GM04504 (cell line): ENCODE measurements around the gene CHAF1A.

Experiments
- DNase-seq: peaks from one replicate; pipeline ENCODE4 v3.0.0-alpha.2; 2012; ENCODE audit warnings: low read depth

The CHAF1A gene

DNA sequence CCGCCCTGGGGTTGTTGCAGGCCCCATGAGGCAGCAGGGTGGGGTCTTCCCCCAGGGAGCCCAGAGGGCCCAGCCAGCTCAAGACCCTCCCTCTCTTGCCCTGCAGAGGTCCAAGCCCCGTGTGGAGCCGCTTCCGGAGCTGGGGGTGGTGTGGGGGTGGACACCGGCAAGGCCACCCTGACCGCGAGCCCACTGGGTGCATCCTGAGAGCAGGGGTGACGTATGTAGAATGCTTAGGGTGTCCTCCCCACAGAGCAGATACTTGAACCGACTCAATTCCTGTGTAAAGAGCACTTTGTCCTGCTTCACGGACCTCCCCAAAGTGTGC, 40.3 kb downstream of the CHAF1A start:
- DNase-seq, result no peak

DNA sequence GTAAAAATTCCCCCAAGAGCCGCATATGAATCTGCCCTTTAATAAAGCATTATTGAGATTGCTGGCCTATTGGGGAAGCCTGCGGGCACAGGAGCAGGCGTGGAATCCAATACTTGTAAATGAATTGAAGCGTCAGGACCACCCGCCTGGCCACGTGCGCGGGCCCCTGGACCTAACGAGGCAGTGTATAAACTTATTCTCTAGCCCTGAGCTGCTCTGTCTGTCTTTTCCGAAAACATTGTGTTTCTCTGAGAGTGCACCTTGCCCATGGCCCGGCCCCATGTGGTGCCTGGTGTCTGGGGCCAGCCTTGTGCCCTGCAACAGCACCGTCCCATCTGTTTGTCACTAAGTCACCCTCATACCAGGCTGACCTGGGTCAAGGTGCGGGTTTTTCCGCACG, 40.7 kb downstream of the CHAF1A start:
- DNase-seq, result no peak

DNA sequence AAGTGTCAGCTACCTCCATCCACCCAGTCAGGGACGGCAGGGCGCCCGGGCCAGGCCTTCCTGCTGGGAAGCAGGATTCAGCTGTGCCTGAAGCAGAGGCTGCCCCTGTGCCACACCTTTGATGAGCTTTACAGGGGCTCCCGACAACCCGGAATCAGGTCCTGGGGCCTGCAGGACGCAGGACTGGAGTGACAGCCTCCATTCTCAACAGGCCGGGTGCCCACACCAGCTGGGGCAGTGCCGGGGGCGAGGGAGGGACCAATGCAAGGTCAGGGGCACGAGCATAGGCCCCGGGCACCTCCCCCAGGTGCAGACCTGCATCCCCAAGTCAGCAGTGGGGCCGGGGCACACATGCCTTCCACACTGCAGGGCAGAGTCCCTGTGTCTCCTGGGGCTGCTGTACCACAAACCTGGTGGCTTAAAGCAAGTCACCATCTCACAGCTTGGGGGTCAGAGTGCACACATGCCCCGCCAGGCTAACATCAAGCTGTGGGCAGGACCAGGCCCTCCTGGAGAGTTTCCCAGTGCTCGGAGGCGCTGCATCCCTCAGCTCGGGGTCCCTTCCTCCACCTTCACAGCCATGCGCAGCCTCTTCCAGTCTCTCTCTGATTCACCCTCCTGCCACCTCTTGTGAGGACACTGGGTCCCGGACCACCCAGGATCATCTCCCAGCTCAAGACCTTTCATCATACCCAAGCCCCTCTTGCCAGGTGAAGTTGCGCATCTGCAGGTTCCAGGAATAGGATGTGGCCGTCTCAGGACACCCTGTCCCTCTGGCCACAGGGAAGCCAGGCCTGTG, 41.7 kb downstream of the CHAF1A start:
- no peak for DNase-seq

DNA sequence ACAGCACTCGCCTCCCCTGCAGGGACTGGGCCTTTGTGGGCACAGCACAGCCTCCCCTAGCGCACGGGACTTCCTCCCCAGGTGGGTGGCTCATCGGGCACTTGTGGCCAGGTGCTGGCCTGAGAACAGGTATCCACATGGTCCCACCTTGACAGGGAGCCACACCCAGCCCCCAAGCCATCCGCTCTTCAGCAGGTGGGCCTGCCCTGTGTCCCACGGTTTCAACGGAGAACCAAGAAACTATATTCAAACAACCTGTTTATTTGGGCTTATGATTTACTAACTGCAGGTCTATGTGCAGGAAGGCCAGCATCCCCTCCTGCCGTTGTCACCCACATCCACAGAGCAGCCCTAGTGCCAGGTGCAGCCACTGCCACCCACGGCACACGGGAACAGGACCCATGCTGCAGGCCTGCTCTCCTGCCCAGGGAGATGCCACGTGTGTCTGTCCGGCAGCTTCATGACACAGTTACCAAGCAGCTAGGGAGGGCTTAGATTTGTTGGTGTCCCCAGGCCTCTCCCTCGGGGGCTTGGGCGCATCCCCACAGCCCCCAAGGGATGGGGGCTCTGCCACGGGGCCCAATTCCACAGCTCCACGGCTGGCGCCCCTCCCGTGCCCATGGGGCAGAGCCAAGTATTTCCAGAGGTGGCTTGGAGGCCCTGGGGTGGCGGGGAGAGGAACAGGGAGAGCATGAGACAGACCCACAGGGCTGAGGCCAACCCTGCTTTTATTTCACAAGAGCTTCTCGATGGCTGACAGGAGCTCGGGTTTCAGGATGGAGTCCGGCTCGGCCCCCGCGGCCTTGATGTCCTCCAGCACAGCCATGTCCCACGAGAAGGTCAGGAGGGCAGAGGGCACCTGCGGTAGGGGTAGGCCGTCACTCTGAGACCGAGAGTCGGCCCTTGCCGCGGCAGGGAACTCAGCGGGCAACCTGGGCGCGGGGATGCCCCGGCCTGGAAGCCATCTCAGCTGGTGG, 42.6 kb downstream of the CHAF1A start:
- DNase-seq, result no peak

DNA sequence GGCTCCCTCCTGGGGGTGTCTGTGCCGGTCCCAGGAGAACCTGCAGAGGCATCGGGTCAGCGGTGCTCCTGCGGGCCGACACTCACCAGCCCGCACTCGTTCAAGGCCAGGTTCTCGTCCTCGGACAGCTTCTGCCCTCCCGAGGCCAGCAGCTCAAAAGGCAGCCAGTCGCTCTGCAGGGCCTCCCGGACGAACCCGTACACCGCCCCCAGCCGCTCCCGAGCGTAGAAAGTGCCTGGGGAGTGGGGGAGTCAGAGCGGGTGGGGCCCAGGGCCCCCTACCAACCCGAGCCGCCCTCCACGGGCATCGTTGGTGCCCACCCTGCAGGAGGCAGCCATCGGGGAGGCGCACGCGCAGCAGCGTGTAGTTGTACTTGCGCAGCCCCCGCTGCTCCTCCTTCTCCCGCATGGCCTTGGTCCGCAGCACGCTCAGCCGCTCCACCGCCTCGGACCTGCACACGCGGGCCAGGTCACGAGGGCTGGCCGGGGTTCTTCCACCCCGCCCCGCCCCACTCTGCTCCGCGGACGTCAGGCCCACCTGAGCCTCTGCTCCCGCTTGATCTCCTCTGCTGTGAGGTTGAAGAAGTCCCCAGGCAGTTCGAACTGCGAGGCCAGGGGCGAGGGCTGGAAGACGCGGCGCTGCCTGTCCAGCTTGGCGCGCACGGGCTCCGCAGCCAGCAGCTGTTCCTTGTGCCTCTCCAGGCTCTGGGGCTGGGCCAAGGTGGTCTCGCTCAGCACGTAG, 43.7 kb downstream of the CHAF1A start:
- no peak for DNase-seq

DNA sequence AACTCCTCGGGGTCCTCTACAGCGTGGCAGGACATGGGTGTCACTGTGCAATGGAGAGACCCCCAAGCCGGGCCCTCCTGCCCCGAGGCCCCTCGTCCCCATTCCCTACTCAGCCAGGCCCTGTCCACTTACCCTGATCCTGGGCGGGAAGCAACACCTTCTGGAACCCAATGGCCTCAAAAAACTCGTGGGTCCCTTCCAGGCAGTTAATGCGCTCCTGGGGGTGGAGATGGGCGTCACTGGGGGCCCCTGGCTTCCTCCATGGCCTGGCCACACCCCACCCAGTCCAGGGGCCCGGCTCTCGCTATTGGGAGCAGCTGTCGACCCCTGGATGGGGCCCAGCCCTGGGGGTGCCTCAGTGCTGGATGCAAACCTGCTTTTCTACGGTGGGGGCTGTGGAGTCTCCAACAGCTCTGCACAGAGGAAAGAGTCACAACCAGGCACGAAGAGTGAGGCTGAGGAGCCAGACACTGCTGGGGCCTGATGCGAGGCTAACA, 44.3 kb downstream of the CHAF1A start:
- no peak for DNase-seq

DNA sequence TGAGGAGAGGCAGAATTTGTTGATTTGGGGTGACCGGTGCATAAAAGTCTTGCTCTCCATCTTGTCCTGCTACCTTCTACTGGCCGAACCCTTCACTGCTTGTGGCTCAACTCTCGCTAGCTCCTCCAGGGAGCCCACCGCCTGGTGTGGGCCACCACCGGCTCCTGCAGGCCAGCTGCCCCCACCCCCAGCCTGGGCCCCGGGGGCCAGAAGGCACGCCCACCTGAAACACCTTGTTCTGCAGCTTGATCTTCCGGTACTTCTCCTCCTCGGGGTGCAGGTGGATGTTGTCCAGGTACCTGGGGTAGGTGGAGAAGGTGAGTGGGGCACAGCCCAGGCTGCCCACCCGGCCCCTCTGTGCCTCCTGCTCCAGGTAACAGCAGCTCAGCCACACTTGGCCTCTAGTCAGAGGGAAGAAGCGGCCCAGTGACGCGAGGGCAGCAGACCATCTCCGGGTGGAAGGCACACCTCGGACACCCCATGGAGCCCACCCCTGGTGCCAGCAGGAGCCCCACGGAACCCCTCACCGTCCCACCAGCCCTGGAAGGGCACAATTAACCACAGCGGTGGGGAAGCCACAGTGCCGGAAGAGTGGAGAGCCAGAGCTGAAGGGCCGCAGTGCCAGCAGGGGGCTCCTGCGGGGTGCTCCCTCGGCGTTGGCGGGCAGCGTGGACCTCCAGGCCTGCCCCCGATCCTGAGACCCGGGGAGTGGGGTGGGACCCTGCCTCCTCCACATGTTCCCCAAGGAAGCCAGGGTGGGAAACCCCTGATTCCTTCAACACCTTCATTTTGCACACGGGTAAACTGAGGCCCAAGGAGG, 45.1 kb downstream of the CHAF1A start:
- no peak for DNase-seq

DNA sequence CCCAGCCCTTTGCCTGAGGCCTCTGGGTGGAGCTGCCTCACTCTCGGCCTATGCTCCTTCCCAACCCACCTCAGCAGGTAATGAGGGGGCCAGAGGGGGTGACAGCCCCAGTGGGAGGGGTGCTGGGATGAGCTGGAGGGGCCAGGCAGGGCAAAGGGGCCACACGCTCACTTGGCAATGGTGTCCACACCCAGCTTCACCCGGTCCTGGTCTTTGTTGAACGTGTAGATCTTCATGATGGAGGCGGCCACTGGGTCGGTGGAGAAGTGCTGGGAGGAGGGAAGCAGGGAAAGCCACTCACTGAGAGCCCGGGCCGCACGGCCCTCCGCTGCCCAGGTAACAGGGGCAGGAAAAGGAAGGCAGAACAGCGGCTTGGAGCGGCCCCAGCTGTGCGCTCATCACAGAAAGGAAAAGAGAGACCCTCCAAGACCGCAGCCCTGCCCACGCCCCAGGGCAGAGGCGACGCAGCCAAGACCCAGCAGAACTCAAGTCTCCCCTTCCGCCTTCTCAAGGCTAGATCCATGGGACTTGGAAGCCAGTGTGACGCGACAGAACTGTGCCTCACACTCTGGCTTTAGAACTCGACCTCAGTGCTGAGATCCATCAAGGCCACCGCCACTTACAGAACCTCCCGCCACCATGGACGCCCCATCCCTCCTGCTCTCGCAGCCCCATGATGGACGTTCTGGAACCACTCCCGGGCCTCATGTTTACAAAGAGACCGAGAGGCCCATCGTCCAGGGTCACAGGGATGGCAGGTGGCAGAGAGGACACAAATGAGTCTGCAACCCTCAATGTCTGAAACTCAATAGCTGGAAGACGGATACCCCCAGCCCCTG, 45.9 kb downstream of the CHAF1A start:
- DNase-seq, result no peak

DNA sequence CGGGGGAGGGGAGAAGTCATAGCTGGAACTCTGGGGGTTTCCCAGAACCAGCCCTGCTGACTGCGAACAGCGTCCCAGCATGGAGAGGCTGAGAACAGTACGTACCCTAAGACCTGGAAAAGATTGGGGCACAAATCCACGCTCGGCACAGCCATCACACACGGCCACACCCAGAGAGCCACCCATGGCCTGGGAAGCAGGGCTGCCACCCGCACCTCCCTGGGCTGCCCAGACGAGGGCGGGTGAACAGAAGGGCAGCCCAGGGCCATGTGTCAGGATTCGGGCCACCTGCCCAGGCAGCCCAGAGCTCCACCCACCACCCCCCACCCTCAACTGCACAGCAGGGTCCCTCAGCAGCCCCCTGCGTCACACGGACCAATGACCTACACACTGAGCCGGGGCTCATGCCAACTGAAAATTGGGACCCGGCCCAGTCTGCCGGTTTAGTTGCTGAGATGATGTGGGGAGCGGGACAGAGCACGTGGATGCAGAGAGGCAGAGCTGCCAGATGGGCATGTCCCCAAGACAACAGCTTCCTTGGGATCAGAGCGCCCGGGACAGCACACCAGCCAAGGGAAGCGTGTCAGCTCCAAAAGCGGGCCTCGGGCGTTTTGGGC, 46.7 kb downstream of the CHAF1A start:
- no peak for DNase-seq

DNA sequence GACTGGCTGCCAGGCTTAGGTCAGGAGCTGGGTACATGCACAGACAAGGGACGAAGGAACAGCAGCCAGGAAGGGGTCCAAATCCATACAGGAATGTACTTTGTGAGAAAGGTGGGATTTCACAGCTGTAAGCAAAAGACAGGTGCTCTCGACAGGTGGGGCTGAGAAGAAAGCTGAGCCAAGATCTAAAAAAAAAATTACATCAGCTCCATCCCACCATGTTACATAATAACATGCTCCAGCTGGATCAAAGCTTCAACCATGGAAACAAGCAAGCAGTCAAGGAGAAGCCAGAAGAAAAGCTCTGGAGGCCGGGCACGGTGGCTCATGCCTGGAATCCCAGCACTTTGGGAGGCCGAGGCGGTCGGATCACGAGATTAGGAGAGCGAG, 47.2 kb downstream of the CHAF1A start:
- DNase-seq, result no peak

DNA sequence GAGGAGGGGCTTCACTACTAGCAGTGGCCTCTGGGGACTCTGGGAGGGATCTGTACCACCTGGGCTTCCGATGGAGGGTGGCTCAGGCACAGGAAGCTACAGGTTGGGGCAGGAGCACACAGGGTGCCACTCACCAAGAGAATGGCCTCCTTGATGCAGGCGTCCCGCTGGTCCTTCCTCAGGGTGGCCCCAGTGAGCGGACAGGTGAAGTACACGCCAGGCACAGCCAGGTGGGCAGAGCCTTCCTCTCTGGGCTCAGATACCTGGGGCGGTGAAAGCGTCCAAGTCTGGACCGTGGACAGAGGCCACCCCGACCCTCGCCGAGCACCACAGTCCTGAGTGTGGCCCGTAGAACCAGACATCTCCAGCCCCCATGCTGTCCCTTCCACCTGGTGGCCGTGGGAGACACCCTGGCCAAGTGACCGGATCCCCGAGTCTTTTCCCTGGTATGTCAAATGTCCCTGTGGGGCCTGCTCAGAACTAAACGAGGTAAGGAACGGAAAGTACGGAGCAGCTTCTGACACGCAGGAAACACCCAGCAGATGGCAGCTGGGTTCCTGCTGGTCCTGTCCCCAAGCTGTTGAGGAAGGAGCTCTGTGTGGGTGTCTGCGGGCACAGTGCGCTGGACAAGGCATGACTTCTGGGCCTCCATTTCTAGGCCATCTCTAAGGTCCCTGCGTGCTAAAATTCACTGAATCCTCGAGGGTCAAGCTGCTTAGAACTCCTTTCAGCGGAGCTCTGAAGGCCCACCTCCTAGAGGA, 50.0 kb downstream of the CHAF1A start:
- no peak for DNase-seq

DNA sequence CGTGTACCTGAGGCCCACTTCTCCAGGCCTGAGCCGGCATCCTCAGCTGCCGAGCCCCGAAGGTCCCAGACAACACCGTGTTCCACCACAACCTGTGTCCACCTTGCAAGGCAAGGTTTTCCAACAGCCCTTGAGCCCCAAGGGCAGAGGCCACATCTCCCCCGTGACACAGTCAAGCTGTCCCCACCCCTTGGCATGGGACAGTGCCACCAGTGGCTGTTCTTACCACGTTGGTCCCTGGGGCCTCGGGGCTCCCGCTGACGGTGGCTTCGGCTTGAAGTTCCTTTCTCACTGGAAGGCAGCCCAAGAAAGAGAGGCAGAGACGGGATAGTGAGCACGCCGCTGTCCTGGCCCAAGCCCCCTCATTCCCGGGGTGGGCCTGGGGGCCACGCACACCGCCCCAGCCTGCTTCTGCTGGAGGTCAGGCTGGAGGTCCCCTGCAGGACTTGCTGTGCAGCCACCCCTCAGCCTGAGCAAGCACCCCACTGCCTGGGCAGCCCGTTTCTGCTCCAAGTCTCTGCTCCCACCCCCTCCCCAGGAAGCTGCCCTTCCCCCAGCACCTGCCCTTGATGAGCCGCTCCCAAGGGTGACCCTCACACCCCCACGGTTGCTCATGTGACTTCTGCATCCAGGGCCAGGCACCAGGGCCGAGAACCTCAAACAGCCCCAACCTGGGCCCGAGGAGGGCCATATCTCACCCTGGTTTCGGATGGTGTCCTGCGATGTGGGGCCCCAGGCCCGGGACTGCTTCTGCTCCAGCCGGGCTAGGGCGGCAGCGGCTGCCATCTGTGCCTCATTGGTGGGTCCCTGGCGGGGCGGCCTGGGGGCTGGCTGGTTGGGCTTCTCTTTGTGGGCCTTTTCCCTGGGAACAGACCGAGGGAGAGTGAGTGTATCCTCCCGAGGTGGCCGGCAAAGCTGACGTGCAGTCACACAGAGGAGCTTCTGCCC, 51.1 kb downstream of the CHAF1A start:
- no peak for DNase-seq

DNA sequence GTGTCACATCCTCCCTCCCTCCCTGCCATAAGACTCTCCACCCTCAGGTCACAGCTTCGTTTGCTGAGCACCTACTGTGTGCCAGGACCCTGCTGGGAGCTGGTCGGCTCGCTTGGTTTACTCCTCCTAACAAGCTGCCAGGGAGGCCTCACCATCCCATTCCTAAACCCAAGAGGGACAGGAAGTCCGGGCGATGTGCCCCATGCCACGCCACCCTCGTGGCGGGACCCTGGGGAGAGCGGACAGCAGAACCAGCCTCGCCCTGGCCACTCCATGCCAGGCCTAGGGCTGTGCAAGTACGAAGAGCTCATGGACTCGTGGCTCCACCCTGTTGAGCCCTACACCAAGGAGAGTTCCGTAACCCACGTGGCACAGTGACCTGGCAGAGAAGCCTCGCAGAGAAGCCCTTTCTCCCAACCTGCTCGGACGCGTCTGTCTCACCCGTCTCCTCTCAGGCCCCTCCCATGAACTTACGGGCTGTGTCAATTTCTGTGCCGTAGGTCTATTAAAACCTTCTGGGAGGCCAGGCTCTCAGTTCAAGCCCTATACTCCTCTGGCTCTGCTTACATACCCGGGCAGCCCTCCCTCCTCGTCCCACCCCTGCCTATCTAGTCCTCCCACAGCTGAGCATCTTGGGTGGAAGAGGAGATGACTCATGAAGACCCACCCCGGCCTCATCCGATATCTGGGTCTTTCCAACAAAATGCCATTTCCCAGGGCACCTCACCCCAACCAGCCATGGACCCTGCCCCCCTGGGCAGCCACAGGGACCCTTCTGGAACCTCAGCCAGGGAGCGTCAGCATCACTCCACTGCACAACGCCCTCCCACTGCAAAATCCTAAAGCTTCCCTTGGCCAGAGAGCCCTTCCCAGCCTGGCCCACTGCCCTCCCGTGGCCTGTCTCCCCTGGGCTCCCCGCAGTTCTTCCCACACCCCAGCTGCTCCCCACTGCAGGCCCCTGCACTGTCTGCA, 52.6 kb downstream of the CHAF1A start:
- peak; percentile 46 for DNase-seq

DNA sequence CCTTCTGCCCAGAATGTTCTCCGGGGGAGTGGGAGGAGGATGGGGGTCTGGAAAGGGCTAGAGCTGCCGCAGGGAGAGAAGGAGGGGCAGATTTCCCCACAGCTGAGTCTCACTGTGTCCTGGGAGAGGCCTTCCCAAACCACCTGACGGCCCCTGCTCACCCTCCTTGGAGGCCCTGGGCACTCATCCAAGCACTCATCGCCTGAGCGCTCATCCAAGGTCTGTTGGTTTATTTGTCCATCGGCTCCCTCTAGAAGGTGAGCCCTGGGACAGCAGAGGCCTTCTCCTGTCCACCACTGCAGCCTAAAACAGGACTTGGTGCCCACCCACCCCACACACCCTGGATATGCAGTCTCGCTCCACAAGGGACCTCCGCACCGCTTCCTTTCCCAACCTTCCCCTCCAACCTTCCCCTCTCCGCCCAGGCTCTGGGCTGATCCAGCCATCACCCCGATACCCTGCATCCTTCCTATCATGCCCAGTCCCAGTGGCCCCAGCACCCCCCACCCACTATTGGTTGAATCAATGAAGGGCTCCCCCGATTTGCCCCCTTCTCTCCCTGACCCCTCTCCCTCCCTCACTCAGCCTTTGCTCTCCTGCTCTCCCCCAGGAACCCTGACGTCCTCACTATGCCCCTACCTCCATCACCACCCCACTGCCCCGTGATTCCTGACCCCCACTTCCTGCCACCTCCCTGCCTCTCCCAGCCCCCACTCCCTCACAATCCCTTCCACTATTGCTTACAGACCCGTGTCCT, 53.5 kb downstream of the CHAF1A start:
- DNase-seq, result peak; percentile 62

DNA sequence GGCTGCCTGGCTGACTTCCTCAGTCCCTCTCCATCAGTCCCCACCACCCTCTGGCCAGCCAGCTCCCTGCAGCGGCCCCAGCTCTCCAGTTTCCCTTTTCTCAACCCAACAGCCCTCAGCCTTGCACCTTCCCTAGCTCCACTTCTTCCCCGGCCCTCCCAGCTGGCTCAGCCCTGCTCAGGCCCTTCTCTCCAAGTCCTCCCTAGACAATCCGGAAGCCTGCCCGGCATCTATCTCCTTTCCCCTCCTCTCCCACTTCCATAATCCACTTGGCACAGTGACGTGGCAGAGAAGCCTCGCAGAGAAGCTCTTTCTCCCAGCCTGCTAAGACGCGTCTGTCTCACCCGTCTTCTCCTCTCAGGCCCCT, 54.0 kb downstream of the CHAF1A start:
- DNase-seq, result peak; percentile 52
